ENCODE measurements around the gene SVIL.

The SVIL gene

DNA sequence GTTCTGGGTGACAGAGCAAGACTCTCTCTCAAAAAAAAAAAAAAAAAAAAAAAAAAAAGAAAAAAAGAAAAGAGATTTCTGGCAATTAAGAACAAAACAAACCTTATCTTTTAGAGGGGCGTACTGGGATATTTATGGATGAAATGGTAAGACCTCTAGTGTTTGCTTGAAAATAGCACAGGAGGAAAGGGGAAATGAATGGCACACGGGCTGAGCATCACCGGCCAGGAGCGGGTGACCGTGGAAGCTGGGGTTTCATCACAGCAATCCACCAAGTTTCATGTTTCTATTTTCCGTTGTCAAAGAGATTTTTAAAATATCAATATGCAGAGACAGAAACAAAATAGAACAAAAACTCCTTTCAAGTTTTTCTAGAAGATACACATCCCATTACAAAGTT is 105.6 kb downstream of the SVIL start:
- Histone ChIP-seq H3K9me3 (ENCODE audit: low read length) (no peaks in the 10 kb centered on the region), H3K79me2 (ENCODE audit: insufficient read depth, low read length) (no peaks in the 10 kb centered on the region), H3K4me3 (ENCODE audit: low read depth, low read length, poor library complexity, severe bottlenecking) (no peak overlapping the region), H3K36me3 (ENCODE audit: insufficient read depth, low read length) (no peaks in the 10 kb centered on the region), H2AFZ (ENCODE audit: low read length) (no peak overlapping the region), H4K20me1 (ENCODE audit: insufficient read depth, low read length) (no peaks in the 10 kb centered on the region), H3F3A (ENCODE audit: insufficient read depth, low read length) (no peaks in the 10 kb centered on the region), H3K27ac (ENCODE audit: low read depth, low read length, poor library complexity, severe bottlenecking) (no peak overlapping the region), H3K9me2 (ENCODE audit: low read depth, low read length) (no peaks in the 10 kb centered on the region), H3K9ac (ENCODE audit: low read length) (no peak overlapping the region), H3K27me3 (ENCODE audit: insufficient read depth, low read length) (no peaks in the 10 kb centered on the region), H3K4me2 (ENCODE audit: low read length) (no peak overlapping the region), H3K4me1 (ENCODE audit: insufficient read depth, low read length, severe bottlenecking) (no peaks in the 10 kb centered on the region)
- TF ChIP-seq, protein P1, sequence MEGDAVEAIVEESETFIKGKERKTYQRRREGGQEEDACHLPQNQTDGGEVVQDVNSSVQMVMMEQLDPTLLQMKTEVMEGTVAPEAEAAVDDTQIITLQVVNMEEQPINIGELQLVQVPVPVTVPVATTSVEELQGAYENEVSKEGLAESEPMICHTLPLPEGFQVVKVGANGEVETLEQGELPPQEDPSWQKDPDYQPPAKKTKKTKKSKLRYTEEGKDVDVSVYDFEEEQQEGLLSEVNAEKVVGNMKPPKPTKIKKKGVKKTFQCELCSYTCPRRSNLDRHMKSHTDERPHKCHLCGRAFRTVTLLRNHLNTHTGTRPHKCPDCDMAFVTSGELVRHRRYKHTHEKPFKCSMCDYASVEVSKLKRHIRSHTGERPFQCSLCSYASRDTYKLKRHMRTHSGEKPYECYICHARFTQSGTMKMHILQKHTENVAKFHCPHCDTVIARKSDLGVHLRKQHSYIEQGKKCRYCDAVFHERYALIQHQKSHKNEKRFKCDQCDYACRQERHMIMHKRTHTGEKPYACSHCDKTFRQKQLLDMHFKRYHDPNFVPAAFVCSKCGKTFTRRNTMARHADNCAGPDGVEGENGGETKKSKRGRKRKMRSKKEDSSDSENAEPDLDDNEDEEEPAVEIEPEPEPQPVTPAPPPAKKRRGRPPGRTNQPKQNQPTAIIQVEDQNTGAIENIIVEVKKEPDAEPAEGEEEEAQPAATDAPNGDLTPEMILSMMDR (IDR thresholded peaks at IDR 0.05; ENCODE audit: low read length) = no peak
- no peak for TF ChIP-seq EZH2 (IDR thresholded peaks at IDR 0.05; ENCODE audit: borderline replicate concordance, low read length)

DNA sequence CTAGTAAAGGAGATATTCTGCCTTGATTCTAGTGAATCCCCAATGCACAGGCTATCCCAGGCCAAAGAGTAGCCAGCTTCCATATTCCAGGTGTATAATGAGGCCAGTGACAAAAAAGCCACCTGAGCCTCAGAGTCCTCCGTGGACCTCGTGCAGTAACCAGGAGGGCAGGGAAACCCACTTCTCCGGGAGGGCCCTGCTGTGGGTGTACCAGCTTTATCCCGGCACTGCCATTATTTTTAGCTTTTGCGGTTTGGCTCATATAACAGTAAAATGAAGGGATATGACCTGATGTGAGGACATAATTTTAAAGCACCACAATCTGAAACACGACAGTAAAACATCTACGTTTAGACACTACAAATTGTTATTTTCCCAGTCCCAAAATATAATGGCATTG is 109.0 kb downstream of the SVIL start:
- H3K27me3 ChIP-seq (ENCODE audit: insufficient read depth, low read length) = no peaks in the 10 kb centered on the region
- H3K4me1 ChIP-seq (ENCODE audit: insufficient read depth, low read length, severe bottlenecking) = no peaks in the 10 kb centered on the region
- no peaks in the 10 kb centered on the region for H4K20me1 ChIP-seq (ENCODE audit: insufficient read depth, low read length)
- no peak overlapping the region for H3K4me2 ChIP-seq (ENCODE audit: low read length)
- TF ChIP-seq, protein P1 (IDR thresholded peaks at IDR 0.05; ENCODE audit: low read length) = no peak
- no peak overlapping the region for H3K4me3 ChIP-seq (ENCODE audit: low read depth, low read length, poor library complexity, severe bottlenecking)
- H3K9me3 ChIP-seq (ENCODE audit: low read length) = no peaks in the 10 kb centered on the region
- no peaks in the 10 kb centered on the region for H3K79me2 ChIP-seq (ENCODE audit: insufficient read depth, low read length)
- no peak overlapping the region for H3K9ac ChIP-seq (ENCODE audit: low read length)
- H3F3A ChIP-seq (ENCODE audit: insufficient read depth, low read length) = no peaks in the 10 kb centered on the region
- H3K27ac ChIP-seq (ENCODE audit: low read depth, low read length, poor library complexity, severe bottlenecking) = no peak overlapping the region
- H3K36me3 ChIP-seq (ENCODE audit: insufficient read depth, low read length) = no peaks in the 10 kb centered on the region
- H2AFZ ChIP-seq (ENCODE audit: low read length) = no peak overlapping the region
- no peaks in the 10 kb centered on the region for H3K9me2 ChIP-seq (ENCODE audit: low read depth, low read length)

DNA sequence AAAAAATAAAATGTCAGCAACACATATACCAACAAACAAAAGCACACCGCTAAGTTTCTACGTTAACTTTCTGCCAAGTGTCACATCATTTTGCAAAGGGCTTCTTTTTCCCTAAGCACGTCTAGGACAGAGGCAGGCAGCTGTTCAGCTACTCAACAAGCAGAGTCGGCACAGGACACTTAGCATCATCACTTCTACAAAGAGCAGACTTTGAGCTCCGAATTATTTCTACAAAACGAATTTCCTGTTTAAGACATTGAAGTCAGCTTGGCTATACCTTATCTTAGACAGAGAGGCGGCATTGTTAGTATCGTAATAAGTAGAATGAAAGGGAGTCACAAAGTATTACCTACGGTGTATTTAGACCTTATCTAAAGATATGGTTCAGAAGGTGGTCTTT is 110.1 kb downstream of the SVIL start:
- no peaks in the 10 kb centered on the region for H3K36me3 ChIP-seq (ENCODE audit: insufficient read depth, low read length)

More for the DNA sequence above, 110.1 kb downstream of the SVIL start:
- Histone ChIP-seq H3K4me3 (ENCODE audit: low read depth, low read length, poor library complexity, severe bottlenecking) (no peak overlapping the region), H3F3A (ENCODE audit: insufficient read depth, low read length) (no peaks in the 10 kb centered on the region), H3K4me1 (ENCODE audit: insufficient read depth, low read length, severe bottlenecking) (no peaks in the 10 kb centered on the region), H3K27ac (ENCODE audit: low read depth, low read length, poor library complexity, severe bottlenecking) (no peak overlapping the region), H3K4me2 (ENCODE audit: low read length) (no peak overlapping the region), H2AFZ (ENCODE audit: low read length) (no peak overlapping the region), H3K27me3 (ENCODE audit: insufficient read depth, low read length) (no peaks in the 10 kb centered on the region), H4K20me1 (ENCODE audit: insufficient read depth, low read length) (no peaks in the 10 kb centered on the region), H3K9me2 (ENCODE audit: low read depth, low read length) (no peaks in the 10 kb centered on the region), H3K9me3 (ENCODE audit: low read length) (no peaks in the 10 kb centered on the region), H3K79me2 (ENCODE audit: insufficient read depth, low read length) (no peaks in the 10 kb centered on the region), H3K9ac (ENCODE audit: low read length) (no peak overlapping the region)
- no peak for TF ChIP-seq EZH2 (IDR thresholded peaks at IDR 0.05; ENCODE audit: borderline replicate concordance, low read length)
- TF ChIP-seq, protein P1 (IDR thresholded peaks at IDR 0.05; ENCODE audit: low read length) = no peak

Measured in OCI-LY1 (cell line).